ENCODE data around the gene RNF167.

DNA sequence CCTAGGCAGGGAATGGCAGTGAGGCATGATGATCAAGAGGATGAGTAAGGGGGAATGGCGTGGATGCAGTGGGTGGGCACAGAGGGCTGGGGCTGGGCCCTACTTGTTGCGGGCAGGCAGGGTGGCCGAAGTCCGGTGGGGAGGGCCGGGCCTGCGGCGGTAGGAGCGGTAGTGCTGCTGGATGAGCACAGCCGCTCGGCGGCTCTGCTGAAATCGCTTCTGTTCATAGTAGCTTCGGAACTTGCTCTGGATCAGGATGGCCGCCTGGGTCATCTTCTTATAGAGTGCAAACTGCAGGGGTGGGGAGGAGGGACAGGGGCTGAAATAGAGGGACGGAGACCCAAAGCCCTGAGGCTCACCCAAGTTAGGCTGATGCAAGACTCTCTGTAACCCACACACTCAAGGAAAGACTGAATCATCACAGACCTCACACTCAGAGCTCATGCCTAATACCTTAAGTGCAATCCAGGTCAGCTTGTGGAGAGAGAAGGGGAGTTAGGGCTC lies 29.0 kb downstream of the RNF167 start:
- TF ChIP-seq, protein P1, sequence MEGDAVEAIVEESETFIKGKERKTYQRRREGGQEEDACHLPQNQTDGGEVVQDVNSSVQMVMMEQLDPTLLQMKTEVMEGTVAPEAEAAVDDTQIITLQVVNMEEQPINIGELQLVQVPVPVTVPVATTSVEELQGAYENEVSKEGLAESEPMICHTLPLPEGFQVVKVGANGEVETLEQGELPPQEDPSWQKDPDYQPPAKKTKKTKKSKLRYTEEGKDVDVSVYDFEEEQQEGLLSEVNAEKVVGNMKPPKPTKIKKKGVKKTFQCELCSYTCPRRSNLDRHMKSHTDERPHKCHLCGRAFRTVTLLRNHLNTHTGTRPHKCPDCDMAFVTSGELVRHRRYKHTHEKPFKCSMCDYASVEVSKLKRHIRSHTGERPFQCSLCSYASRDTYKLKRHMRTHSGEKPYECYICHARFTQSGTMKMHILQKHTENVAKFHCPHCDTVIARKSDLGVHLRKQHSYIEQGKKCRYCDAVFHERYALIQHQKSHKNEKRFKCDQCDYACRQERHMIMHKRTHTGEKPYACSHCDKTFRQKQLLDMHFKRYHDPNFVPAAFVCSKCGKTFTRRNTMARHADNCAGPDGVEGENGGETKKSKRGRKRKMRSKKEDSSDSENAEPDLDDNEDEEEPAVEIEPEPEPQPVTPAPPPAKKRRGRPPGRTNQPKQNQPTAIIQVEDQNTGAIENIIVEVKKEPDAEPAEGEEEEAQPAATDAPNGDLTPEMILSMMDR (IDR thresholded peaks at IDR 0.05): no peak
- peak; percentile 9 to 54 (median 18) for TF ChIP-seq POLR2AphosphoS5 (IDR thresholded peaks at IDR 0.05)
- TF ChIP-seq POLR2A (IDR thresholded peaks at IDR 0.05): no peak
- TF ChIP-seq EP300 (IDR thresholded peaks at IDR 0.05): no peak
